GM19467 (cell line): ENCODE measurements around the gene ZNF581.

ENCODE experiments used
- ATAC-seq: cut with Tn5 transposase; IDR thresholded peaks from one replicate; pipeline ENCODE4 v1.9.1; 2021; ENCODE audit warnings: mild to moderate bottlenecking, moderate library complexity; ENCODE audit not compliant: unreplicated experiment

ZNF581 gene

DNA sequence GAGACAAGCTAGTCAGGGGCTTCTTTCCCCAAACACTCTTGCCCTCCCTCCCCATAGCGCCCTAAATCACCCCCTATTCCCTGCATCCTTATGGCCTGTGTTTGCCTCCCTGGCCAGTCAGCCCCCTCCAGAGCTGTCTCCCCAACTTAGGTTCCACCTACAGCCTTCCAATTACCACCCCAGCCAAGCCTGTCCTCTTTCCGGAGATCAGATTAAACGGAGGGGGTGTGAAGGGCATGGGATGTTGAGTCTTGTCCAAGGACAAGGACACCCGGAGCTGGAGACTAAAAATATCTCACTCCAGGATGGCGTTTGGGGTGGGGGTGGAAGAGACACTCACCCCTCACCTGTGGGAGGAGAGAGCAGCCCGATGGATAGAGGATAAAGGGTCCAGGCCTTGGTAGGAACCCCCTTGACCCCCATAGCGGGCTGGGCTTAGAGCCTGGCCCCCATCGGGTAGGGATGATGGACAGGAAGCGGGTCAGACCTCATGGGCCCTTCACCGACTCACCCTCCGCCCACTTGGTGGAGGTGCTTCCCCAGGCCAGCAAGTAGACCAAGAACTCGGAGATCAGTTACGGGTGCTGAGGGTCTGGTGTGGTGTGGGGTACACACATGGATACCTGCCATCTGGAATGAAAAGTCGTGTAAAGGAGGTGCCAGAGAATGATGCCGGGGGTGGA, 32.0 kb upstream of the ZNF581 start:
- ATAC-seq = no peak

GRCh38 chr19:55611983-55612645, 31.3 kb upstream of the ZNF581 start:
- no peak for ATAC-seq

DNA sequence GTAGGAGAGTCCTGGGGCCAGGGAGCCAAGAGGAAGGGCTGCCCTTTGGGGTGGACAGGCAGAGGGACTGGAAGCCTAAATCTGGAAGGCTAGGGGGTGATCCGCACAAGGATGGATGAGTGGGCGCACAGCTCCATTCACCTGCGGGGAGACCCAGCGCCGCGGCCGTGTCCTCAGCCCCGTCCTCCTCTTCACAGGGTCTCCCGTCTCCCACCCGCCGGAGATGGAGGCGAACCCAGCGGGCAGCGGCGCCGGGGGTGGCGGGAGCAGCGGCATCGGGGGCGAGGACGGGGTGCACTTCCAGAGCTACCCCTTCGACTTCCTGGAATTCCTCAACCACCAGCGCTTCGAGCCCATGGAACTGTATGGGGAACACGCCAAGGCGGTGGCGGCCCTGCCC, 30.1 kb upstream of the ZNF581 start:
- ATAC-seq = no peak

GRCh38 chr19:55613930-55614710, 29.3 kb upstream of the ZNF581 start:
- ATAC-seq = no peak

- ATAC-seq = no peak
These were observed 28.5 kb upstream of the ZNF581 start for GRCh38 chr19:55614711-55615542.

DNA sequence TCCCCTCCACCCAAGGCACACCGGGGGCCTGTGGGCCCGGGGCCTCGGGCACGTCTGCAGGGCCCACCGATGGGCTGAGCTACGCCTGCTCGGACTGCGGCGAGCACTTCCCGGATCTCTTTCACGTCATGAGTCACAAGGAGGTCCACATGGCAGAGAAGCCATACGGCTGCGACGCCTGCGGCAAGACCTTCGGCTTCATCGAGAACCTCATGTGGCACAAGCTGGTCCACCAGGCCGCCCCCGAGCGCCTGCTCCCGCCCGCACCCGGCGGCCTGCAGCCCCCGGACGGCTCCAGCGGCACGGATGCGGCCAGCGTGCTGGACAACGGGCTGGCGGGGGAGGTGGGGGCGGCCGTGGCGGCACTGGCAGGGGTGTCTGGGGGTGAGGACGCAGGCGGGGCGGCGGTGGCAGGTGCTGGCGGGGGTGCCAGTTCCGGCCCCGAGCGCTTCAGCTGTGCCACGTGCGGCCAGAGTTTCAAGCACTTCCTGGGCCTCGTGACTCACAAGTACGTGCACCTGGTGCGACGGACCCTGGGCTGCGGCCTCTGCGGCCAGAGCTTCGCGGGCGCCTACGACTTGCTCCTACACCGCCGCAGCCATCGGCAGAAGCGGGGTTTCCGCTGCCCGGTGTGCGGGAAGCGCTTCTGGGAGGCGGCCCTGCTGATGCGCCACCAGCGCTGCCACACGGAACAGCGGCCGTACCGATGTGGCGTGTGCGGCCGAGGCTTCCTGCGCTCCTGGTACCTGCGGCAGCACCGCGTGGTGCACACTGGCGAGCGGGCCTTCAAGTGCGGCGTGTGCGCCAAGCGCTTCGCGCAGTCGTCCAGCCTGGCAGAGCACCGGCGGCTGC, 27.7 kb upstream of the ZNF581 start:
- ATAC-seq = no peak

DNA sequence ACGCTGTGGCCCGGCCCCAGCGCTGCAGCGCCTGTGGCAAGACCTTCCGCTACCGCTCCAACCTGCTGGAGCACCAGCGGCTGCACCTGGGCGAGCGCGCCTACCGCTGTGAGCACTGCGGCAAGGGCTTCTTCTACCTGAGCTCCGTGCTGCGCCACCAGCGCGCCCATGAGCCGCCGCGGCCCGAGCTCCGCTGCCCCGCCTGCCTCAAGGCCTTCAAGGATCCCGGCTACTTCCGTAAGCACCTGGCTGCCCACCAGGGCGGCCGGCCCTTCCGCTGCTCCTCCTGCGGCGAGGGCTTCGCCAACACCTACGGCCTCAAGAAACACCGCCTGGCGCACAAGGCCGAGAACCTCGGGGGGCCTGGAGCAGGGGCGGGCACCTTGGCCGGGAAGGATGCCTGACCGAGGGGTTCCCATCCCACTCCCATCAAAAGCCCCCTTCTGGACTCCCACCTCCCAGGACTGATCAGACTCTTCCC, 27.0 kb upstream of the ZNF581 start:
- no peak for ATAC-seq

DNA sequence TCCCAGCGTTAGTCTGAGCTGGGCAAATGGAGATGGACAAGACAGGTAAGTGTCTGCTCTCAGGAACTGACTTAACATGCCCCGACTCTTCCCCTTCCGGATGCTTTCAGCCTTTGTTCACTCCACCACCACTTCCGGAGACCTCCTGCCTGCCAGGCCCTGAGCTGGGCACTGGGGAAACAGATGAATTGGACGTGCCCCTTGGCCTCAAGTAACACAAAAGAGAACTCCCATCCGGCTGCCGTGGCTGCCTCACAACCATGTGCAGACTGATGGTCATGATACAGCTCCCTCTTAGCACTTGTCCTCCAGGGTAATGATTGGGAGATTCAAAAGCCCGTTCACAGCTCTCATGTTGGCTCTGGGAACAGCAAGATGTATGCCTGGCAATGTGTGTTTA, 26.0 kb upstream of the ZNF581 start:
- ATAC-seq = no peak

- ATAC-seq = no peak
These were observed 25.0 kb upstream of the ZNF581 start for GRCh38 chr19:55618426-55618825.

DNA sequence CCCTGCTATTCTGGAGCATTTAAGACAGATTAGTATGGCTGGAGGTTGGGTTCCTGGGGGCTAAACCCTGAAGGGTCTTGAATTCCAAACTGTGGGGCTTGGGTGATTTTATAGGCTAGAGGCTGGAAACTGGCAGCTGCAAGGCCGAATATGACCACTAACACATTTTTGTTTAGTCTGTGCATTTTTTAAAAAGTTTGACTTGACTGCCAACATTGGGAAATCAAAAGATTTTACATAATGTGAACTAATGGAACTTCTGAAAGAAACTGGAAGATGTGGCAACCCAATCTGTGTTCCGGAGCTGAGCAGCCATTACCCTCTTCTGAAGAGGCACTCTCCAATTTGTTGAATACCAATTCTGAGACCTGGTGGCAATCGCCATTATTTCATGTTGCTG, 24.2 kb upstream of the ZNF581 start:
- no peak for ATAC-seq

GRCh38 chr19:55620410-55621204, 22.8 kb upstream of the ZNF581 start:
- no peak for ATAC-seq

GRCh38 chr19:55621205-55621672, 22.2 kb upstream of the ZNF581 start:
- no peak for ATAC-seq

GRCh38 chr19:55621673-55622231, 21.7 kb upstream of the ZNF581 start:
- no peak for ATAC-seq

GRCh38 chr19:55622242-55622969, 21.0 kb upstream of the ZNF581 start:
- ATAC-seq = no peak

DNA sequence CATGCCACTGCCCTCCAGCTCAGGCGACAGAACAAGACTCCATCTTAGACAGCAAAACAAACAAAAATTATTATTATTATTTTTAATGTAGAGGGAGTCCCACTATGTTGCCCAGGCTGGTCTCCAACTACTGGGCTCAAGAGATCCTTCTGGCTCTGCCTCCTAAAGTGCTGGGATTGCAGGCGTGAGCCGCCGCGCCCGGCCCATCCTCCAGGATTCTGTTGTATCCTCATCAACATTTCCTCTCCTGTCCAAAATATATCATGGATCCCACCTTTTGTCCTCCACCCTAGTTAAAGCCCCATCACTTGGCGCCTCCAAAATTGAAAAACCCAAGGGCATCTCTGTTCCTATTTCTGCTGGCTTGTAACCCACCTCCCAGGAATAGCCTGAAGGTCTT, 20.3 kb upstream of the ZNF581 start:
- no peak for ATAC-seq

GRCh38 chr19:55623561-55623960, 19.9 kb upstream of the ZNF581 start:
- ATAC-seq = no peak

- no peak for ATAC-seq
These were observed 19.1 kb upstream of the ZNF581 start, which contains the start of gene ZNF784 for GRCh38 chr19:55624109-55625003. ZNF784 (minus strand) TSS chr19:55624566; CDS start chr19:55624561, 5 bp downstream.
